NCI-H1417 (cell line): Measurements from ENCODE around the gene NHLH1.
A peak's percentile ranks its signal among the peaks of the same experiment; 100 is the strongest.
"Not testable (repeated sequence)": the region's sequence is repeated elsewhere in the genome, so short reads cannot be mapped to it uniquely, and the experiment has no call there.

ENCODE experiments used
- DNase-seq, 3 experiments: peaks; one replicate each; lab custom pipeline; 2025; lab: John Stamatoyannopoulos, UW

The NHLH1 gene

GRCh38 chr1:160377585-160378206, 10.8 kb downstream of the NHLH1 start:
- DNase-seq = no peak

- DNase-seq = not testable (repeated sequence)
Observed at GRCh38 chr1:160384812-160385211, 17.9 kb downstream of the NHLH1 start.

- DNase-seq = not testable (repeated sequence)
Observed at GRCh38 chr1:160388406-160388805, 21.5 kb downstream of the NHLH1 start.

- DNase-seq = no peak
Observed at GRCh38 chr1:160394673-160395072, 27.8 kb downstream of the NHLH1 start.

- no peak for DNase-seq
Observed at GRCh38 chr1:160397651-160398050, 30.8 kb downstream of the NHLH1 start.

GRCh38 chr1:160398823-160399222, 32.0 kb downstream of the NHLH1 start:
- DNase-seq = no peak

GRCh38 chr1:160399544-160400222, 32.8 kb downstream of the NHLH1 start:
- peak in 1 of 3 experiments; percentile 61 for DNase-seq

- peak; percentile 77 to 95 (median 85) for DNase-seq
Observed at GRCh38 chr1:160400223-160400645, 33.4 kb downstream of the NHLH1 start, which contains the start of gene VANGL2. Gene VANGL2, plus strand, starts transcription at chr1:160400564. Its CDS starts 15,274 bp downstream, at chr1:160415838.

GRCh38 chr1:160400646-160401486, 34.0 kb downstream of the NHLH1 start:
- peak; percentile 62 to 82 (median 77) for DNase-seq

- DNase-seq = peak in 2 of 3 experiments; percentile 31 to 56
Observed at GRCh38 chr1:160401487-160401805, 34.6 kb downstream of the NHLH1 start.

- DNase-seq = peak in 1 of 3 experiments; percentile 8
Observed at GRCh38 chr1:160402001-160402795, 35.3 kb downstream of the NHLH1 start.

GRCh38 chr1:160403244-160403643, 36.4 kb downstream of the NHLH1 start:
- DNase-seq = no peak

- peak in 1 of 3 experiments; percentile 51 for DNase-seq
Observed at GRCh38 chr1:160404094-160404493, 37.2 kb downstream of the NHLH1 start.

- DNase-seq = no peak
Observed at GRCh38 chr1:160405331-160405877, 38.5 kb downstream of the NHLH1 start.

GRCh38 chr1:160406131-160406968, 39.5 kb downstream of the NHLH1 start:
- DNase-seq = no peak

GRCh38 chr1:160407839-160408801, 41.2 kb downstream of the NHLH1 start:
- DNase-seq = no peak

GRCh38 chr1:160408864-160409263, 42.0 kb downstream of the NHLH1 start:
- no peak for DNase-seq

GRCh38 chr1:160409486-160409885, 42.6 kb downstream of the NHLH1 start:
- DNase-seq = no peak

GRCh38 chr1:160410406-160411005, 43.6 kb downstream of the NHLH1 start:
- peak; percentile 64 to 84 (median 68) for DNase-seq
